Liver (tissue), 9 donors: Measurements from ENCODE around the gene UBTD1. TPM values are rescaled to one million over a fixed set of nuclear protein-coding genes. Genes with fewer than 3 reads are reported as not detected.
A peak's percentile ranks its signal among the peaks of the same experiment; 100 is the strongest.

ENCODE experiments used
- DNase-seq: peaks from one replicate; pipeline ENCODE4 v3.0.0-alpha.2; 2017; ENCODE audit warnings: low spot score
- H3K27ac ChIP-seq, 2 donors: one replicate each; pipeline ENCODE4 v1.7.0; 2013; ENCODE audit warnings: inconsistent platforms in 2 of 2, low read length in 2 of 2, control low read depth in 1 of 2, low read depth in 1 of 2, mild to moderate bottlenecking in 1 of 2
- H3K27me3 ChIP-seq, 4 donors: one replicate each; pipeline versions ENCODE4 v1.6.1 to v1.7.0; 2013; ENCODE audit warnings: low read length in 3 of 4, inconsistent platforms in 1 of 4, mild to moderate bottlenecking in 1 of 4, moderate library complexity in 1 of 4; ENCODE audit not compliant: control insufficient read depth in 4 of 4, insufficient read depth in 4 of 4
- H3K36me3 ChIP-seq, 4 donors: one replicate each; pipeline versions ENCODE4 v1.6.1 to v1.7.0; 2013; ENCODE audit warnings: low read length in 3 of 4, mild to moderate bottlenecking in 3 of 4, low read depth in 1 of 4, moderate library complexity in 1 of 4; ENCODE audit not compliant: control insufficient read depth in 4 of 4, insufficient read depth in 3 of 4
- H3K4me1 ChIP-seq, 4 donors: one replicate each; pipeline versions ENCODE4 v1.6.1 to v1.7.0; 2013; ENCODE audit warnings: low read length in 3 of 4, mild to moderate bottlenecking in 3 of 4, moderate library complexity in 1 of 4; ENCODE audit not compliant: control insufficient read depth in 4 of 4, insufficient read depth in 4 of 4
- H3K4me3 ChIP-seq, 3 donors: one replicate each; pipeline versions ENCODE4 v1.6.1 to v1.7.0; 2013; ENCODE audit warnings: low read length in 3 of 3, control low read depth in 1 of 3, low read depth in 1 of 3, mild to moderate bottlenecking in 1 of 3
- H3K9ac ChIP-seq, 2 donors: one replicate each; pipeline ENCODE4 v1.7.0; 2013; ENCODE audit warnings: low read length in 2 of 2, mild to moderate bottlenecking in 2 of 2, moderate library complexity in 2 of 2, control low read depth in 1 of 2, low read depth in 1 of 2
- H3K9me3 ChIP-seq, 4 donors: one replicate each; pipeline versions ENCODE4 v1.6.1 to v1.7.0; 2013; ENCODE audit warnings: low read length in 3 of 4; ENCODE audit not compliant: control insufficient read depth in 4 of 4
- EGR1 ChIP-seq, 2 donors: IDR thresholded peaks; 2 replicates each; pipeline ENCODE4 v1.6.1; 2016 to 2018; ENCODE audit warnings: antibody characterized with exemption in 2 of 2, low read depth in 2 of 2
- FOXA1 ChIP-seq: IDR thresholded peaks from 2 replicates; pipeline ENCODE4 v1.6.1; 2016; ENCODE audit warnings: antibody characterized with exemption
- FOXA2 ChIP-seq: IDR thresholded peaks from 2 replicates; pipeline ENCODE4 v1.6.1; 2016; ENCODE audit warnings: antibody characterized with exemption
- HNF4G ChIP-seq: IDR thresholded peaks from 2 replicates; pipeline ENCODE4 v1.6.1; 2016; ENCODE audit warnings: antibody characterized with exemption
- NR2F2 ChIP-seq: IDR thresholded peaks from 2 replicates; pipeline ENCODE4 v1.6.1; 2016; ENCODE audit warnings: antibody characterized with exemption
- RAD21 ChIP-seq, 2 donors: IDR thresholded peaks; 2 replicates each; pipeline ENCODE4 v1.6.1; 2016; ENCODE audit warnings: antibody characterized with exemption in 2 of 2, mild to moderate bottlenecking in 2 of 2
- REST ChIP-seq: IDR thresholded peaks from 2 replicates; pipeline ENCODE4 v1.6.1; 2016; ENCODE audit warnings: antibody characterized with exemption, mild to moderate bottlenecking
- YY1 ChIP-seq: IDR thresholded peaks from 2 replicates; pipeline ENCODE4 v1.6.1; 2016; ENCODE audit warnings: antibody characterized with exemption, mild to moderate bottlenecking
- ZBTB33 ChIP-seq: IDR thresholded peaks from 2 replicates; pipeline ENCODE4 v1.6.1; 2016; ENCODE audit warnings: antibody characterized with exemption
- WGBS: extraction: QIAGEN DNeasy Blood & Tissue Kit; methylation state at CpG from one replicate; pipeline ENCODE4 v1.1.7; 2013; 5-methylcytosine and 5-hydroxymethylcytosine counted together
- polyA plus RNA-seq, 2 donors: library from polyadenylated mRNA; stranded (reverse) in 1 of 2; unstranded in 1 of 2; fragments of 200-250 nt in 1 of 2; fragments of >200 nt in 1 of 2; fragmentation: Nextera tagmentation in 1 of 2; extraction: Ambion mirVana in 1 of 2; gene quantifications; one replicate each; pipeline versions ENCODE4 v1.2.1 to v1.2.3, GENCODE V29; 2013 to 2015
- total RNA-seq, 2 donors: library from RNA; depleted of rRNA; stranded (reverse); fragments of >200 nt; gene quantifications; one replicate each; pipeline ENCODE4 v1.2.3, GENCODE V29; 2014
- donor health status: healthy.
- donor health status: healthy.
- donor health status: healthy.
- donor health status: healthy.
- donor health status: healthy.

UBTD1 gene
- total and polyA plus RNA-seq, 4 donors, result 2.7 to 11.0 (median 9.3) TPM

- Histone ChIP-seq H3K4me1 (peaks cover 7 to 52% (median 37%) of the 10 kb centered on the region in 4 donors), H3K27ac (peak overlapping the region; percentile 87 to 89), H3K36me3 (no peaks in the 10 kb centered on the region), H3K9ac (peak overlapping the region in 1 of 2 donors; percentile 78), H3K9me3 (no peaks in the 10 kb centered on the region), H3K27me3 (no peaks in the 10 kb centered on the region), H3K4me3 (peak overlapping the region; percentile 14 to 56 (median 33))
- DNase-seq, result no peak
- TF ChIP-seq FOXA2 (no peak), ZBTB33 (no peak), YY1 (peak; percentile 36)
- WGBS, result 55% methylated on average over 5 of the region's 5 CpGs
These were observed 86.7 kb downstream of the UBTD1 start for GRCh38 chr10:97585439-97585811.

DNA sequence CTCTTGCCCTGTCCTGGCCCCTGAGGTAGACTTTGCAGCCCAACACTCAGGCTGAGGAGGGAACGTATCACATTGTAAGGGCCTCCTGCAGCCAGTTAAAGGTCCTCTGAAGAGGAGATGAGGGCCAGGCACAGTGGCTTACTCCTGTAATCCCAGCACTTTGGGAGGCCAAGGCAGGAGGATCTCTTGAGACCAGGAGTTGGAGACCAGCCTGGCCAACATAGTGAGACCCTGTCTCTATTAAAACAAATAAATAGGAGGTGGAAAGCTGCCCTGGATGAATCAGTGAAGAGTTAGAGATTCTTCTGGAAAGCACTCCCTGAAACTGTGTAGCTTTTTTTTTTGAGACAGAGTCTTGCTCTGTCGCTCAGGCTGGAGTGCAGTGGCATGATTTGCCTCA lies 88.5 kb downstream of the UBTD1 start:
- no peak overlapping the region for H3K9ac ChIP-seq
- H3K4me1 ChIP-seq, result peaks cover 7 to 52% (median 39%) of the 10 kb centered on the region in 4 donors
- no peak overlapping the region for H3K4me3 ChIP-seq
- WGBS, result 87% methylated on average over 2 of the region's 2 CpGs
- H3K27ac ChIP-seq, result no peak overlapping the region
- H3K36me3 ChIP-seq, result no peaks in the 10 kb centered on the region
- TF ChIP-seq NR2F2 (no peak), FOXA1 (no peak), RAD21 (IDR thresholded peaks at IDR 0.05) (no peak), YY1 (no peak), REST (no peak), EGR1 (IDR thresholded peaks at IDR 0.05; ENCODE audit: low read depth in 2 of 2) (no peak), HNF4G (no peak)
- H3K9me3 ChIP-seq, result no peaks in the 10 kb centered on the region
- no peaks in the 10 kb centered on the region for H3K27me3 ChIP-seq
- no peak for DNase-seq

DNA sequence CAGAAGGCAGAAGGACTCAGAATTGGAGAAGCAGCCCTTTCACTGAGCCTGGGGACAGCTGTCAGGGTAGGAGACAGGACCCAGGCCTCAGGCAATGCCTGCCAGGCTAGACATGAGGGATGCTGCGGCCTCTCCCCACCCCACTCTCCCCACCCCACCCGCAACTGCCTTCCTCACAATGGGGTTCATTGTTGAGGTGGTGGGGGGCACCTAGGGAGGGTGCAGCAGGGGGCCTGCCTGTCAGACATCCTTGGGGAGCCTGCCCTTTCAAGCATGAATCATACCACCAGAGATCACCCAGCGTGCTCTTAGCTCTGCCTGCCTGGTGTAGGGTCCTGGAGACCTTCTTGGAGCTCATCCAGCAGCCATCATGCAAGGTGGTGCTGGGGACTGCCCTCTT lies 90.8 kb downstream of the UBTD1 start, which contains the start of gene C10orf62:
C10orf62 (plus strand) TSS at position 243 of the 400 bp plus-strand sequence. CDS start 177 bp downstream, outside the sequence.
- TF ChIP-seq REST (no peak), NR2F2 (no peak)
- Histone ChIP-seq H3K27me3 (no peaks in the 10 kb centered on the region), H3K4me3 (no peak within 1 kb of the TSS), H3K36me3 (no peaks in the 10 kb centered on the region), H3K27ac (peak within 1 kb of the TSS in 1 of 2 donors; percentile 18), H3K9ac (no peak within 1 kb of the TSS), H3K9me3 (no peaks in the 10 kb centered on the region), H3K4me1 (peaks cover 4 to 42% (median 31%) of the 10 kb centered on the region in 4 donors)
- 80% methylated on average over 3 of the region's 3 CpGs for WGBS
- DNase-seq, result no peak
